Mesendoderm (in vitro differentiated cells): ENCODE results near the gene TXNDC8.

Experiments used
- DNase-seq: peaks from one replicate; pipeline ENCODE4 v3.0.0; 2013
- H2AK5ac ChIP-seq: 2 replicates; pipeline ENCODE4 v1.6.1; 2013; ENCODE audit warnings: low read length, inconsistent platforms
- H2BK120ac ChIP-seq: 2 replicates; pipeline ENCODE4 v1.6.1; 2013; ENCODE audit warnings: low read depth, mild to moderate bottlenecking, low read length, moderate library complexity, mixed read lengths
- H2BK15ac ChIP-seq: replicated peaks from 2 replicates; pipeline ENCODE4 v1.6.1; 2013; ENCODE audit warnings: low read depth, mild to moderate bottlenecking, moderate library complexity
- H2BK5ac ChIP-seq: 2 replicates; pipeline ENCODE4 v1.6.1; 2013; ENCODE audit warnings: low read length, inconsistent platforms
- H3K18ac ChIP-seq: 2 replicates; pipeline ENCODE4 v1.6.1; 2013; ENCODE audit warnings: mild to moderate bottlenecking, low read length, mixed read lengths
- H3K23ac ChIP-seq: one replicate; pipeline ENCODE4 v1.6.1; 2013; ENCODE audit warnings: low read length
- H3K27ac ChIP-seq: 2 replicates; pipeline ENCODE4 v1.5.1; 2013; ENCODE audit warnings: low read depth, mild to moderate bottlenecking, inconsistent platforms, low read length, moderate library complexity
- H3K27me3 ChIP-seq: 2 replicates; pipeline ENCODE4 v1.6.1; 2013; ENCODE audit warnings: low read length, control low read depth, mild to moderate bottlenecking, inconsistent platforms; ENCODE audit not compliant: insufficient read depth, poor library complexity
- H3K36me3 ChIP-seq: 2 replicates; pipeline ENCODE4 v1.6.1; 2013; ENCODE audit warnings: low read length, inconsistent platforms; ENCODE audit not compliant: control insufficient read depth, insufficient read depth
- H3K4ac ChIP-seq: one replicate; pipeline ENCODE4 v1.6.1; 2013; ENCODE audit warnings: low read depth, mild to moderate bottlenecking, low read length, moderate library complexity
- H3K4me1 ChIP-seq: 2 replicates; pipeline ENCODE4 v1.6.1; 2013; ENCODE audit warnings: low read depth, low read length, inconsistent platforms; ENCODE audit not compliant: control insufficient read depth
- H3K4me2 ChIP-seq: 2 replicates; pipeline ENCODE4 v1.6.1; 2013; ENCODE audit warnings: low read length
- H3K4me3 ChIP-seq: 2 replicates; pipeline ENCODE4 v1.5.1; 2013; ENCODE audit warnings: mild to moderate bottlenecking, low read length
- H3K56ac ChIP-seq: one replicate; pipeline ENCODE4 v1.6.1; 2013; ENCODE audit warnings: low read length
- H3K79me1 ChIP-seq: 2 replicates; pipeline ENCODE4 v1.6.1; 2013; ENCODE audit warnings: low read length, inconsistent platforms
- H3K79me2 ChIP-seq: 2 replicates; pipeline ENCODE4 v1.6.1; 2013; ENCODE audit warnings: mild to moderate bottlenecking, low read length; ENCODE audit not compliant: control insufficient read depth, insufficient read depth
- H3K9ac ChIP-seq: 2 replicates; pipeline ENCODE4 v1.6.1; 2013; ENCODE audit warnings: low read length, inconsistent platforms
- H4K5ac ChIP-seq: one replicate; pipeline ENCODE4 v1.6.1; 2013; ENCODE audit warnings: low read length
- H4K8ac ChIP-seq: one replicate; pipeline ENCODE4 v1.6.1; 2013; ENCODE audit warnings: low read depth, mild to moderate bottlenecking, control low read depth, low read length, moderate library complexity
- WGBS: extraction: QIAGEN DNeasy Blood & Tissue Kit; methylation state at CpG from one replicate; pipeline ENCODE4 v1.1.7; 2013; ENCODE audit warnings: low lambda C conversion rate, missing lambda C conversion rate; ENCODE audit not compliant: insufficient coverage; ENCODE audit errors: extremely low coverage; 5-methylcytosine and 5-hydroxymethylcytosine counted together

Gene TXNDC8

GRCh38 chr9:110323818-110324217 is 13.8 kb downstream of the TXNDC8 start:
- Histone ChIP-seq H3K56ac (no peak overlapping the region), H3K4me2 (no peak overlapping the region), H3K36me3 (no peaks in the 10 kb centered on the region), H2BK5ac (no peak overlapping the region), H3K4ac (no peak overlapping the region), H3K79me2 (no peaks in the 10 kb centered on the region), H3K27me3 (no peaks in the 10 kb centered on the region), H3K18ac (no peak overlapping the region), H2BK120ac (no peak overlapping the region), H4K5ac (no peak overlapping the region), H3K4me3 (no peak overlapping the region), H3K9ac (no peak overlapping the region), H3K4me1 (no peaks in the 10 kb centered on the region), H3K27ac (no peak overlapping the region), H2BK15ac (no peak overlapping the region), H2AK5ac (no peak overlapping the region), H3K79me1 (no peaks in the 10 kb centered on the region), H4K8ac (no peak overlapping the region), H3K23ac (no peak overlapping the region)
- DNase-seq = no peak

DNA sequence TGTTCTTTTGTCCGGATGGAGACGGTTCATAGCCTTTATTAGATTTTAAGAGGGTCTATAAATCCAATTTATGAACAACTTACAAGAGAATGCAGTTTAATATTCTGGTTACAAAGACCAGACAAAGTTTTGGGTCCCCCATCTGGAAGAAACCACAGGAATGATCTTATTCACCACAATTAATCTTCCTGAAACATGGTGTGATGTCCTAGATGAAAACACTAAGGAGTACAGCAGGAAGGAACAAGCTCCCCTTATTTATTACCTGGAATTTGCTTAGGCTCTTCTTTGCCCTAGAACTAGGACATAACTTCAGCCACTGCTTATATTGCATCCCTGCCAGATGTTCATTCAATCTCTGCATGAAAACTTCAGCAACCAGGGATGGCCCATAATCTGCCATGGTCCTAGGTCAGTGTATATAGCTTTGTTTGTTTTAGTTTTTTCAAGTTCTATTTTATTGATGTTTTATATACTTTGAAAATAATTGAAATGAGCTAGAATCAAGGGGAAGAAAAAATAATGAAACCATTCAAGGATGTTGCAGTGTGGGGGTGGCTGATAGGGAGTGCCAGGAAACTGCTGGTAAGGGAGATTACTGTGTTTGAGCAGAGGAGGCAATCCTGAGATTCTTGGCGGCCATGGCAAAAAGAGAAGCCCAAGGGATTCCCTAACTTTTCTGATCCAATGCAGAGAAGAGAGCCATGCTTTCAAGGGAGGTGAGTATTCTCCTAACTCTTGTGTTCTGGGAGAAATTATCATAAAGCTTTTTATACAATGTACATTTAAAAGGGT is 16.8 kb downstream of the TXNDC8 start:
- Histone ChIP-seq H2BK120ac (no peak overlapping the region), H3K79me1 (no peaks in the 10 kb centered on the region), H3K18ac (no peak overlapping the region), H2AK5ac (no peak overlapping the region), H2BK5ac (no peak overlapping the region), H3K27ac (no peak overlapping the region), H3K4ac (no peak overlapping the region), H3K9ac (no peak overlapping the region), H4K5ac (no peak overlapping the region), H3K4me1 (no peaks in the 10 kb centered on the region), H4K8ac (no peak overlapping the region), H3K56ac (no peak overlapping the region), H3K36me3 (no peaks in the 10 kb centered on the region), H3K27me3 (no peaks in the 10 kb centered on the region), H3K79me2 (no peaks in the 10 kb centered on the region), H3K4me3 (no peak overlapping the region), H3K4me2 (no peak overlapping the region), H2BK15ac (no peak overlapping the region), H3K23ac (no peak overlapping the region)
- WGBS = no CpG with 5 or more reads among the region's 3 CpGs
- no peak for DNase-seq

- Histone ChIP-seq H3K79me1 (no peaks in the 10 kb centered on the region), H3K4me3 (no peak overlapping the region), H3K27me3 (no peaks in the 10 kb centered on the region), H3K18ac (no peak overlapping the region), H3K4me2 (no peak overlapping the region), H3K56ac (no peak overlapping the region), H4K5ac (no peak overlapping the region), H3K36me3 (no peaks in the 10 kb centered on the region), H4K8ac (no peak overlapping the region), H3K27ac (no peak overlapping the region), H3K79me2 (no peaks in the 10 kb centered on the region), H2BK5ac (no peak overlapping the region), H2BK120ac (no peak overlapping the region), H2BK15ac (no peak overlapping the region), H2AK5ac (no peak overlapping the region), H3K9ac (no peak overlapping the region), H3K4ac (no peak overlapping the region), H3K23ac (no peak overlapping the region), H3K4me1 (no peaks in the 10 kb centered on the region)
- DNase-seq = no peak
- no CpG with 5 or more reads among the region's 4 CpGs for WGBS
These were observed 17.7 kb downstream of the TXNDC8 start for GRCh38 chr9:110319781-110320492.

DNA sequence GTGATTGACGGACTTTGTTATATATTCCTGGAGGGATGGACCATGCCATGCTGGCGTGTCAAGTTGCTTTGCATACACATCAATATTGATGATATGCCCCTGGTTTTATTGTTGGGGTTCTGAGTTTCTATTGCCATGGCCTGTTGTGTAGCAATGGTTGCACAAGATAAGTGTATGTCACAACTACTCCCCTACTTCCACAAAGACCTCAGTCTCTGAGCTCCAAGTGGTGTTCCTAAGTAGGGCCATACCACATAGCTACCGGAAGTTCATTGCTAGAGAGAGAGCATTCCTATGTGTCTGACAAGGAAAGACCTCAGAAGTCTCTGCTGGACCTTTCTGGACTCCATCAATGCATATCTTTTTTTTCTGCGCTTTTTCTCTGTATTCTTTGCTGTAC is 19.8 kb downstream of the TXNDC8 start:
- Histone ChIP-seq H4K8ac (no peak overlapping the region), H3K4ac (no peak overlapping the region), H2BK5ac (no peak overlapping the region), H3K36me3 (no peaks in the 10 kb centered on the region), H3K4me3 (no peak overlapping the region), H2AK5ac (no peak overlapping the region), H2BK120ac (no peak overlapping the region), H2BK15ac (no peak overlapping the region), H3K4me2 (no peak overlapping the region), H3K79me1 (no peaks in the 10 kb centered on the region), H3K18ac (no peak overlapping the region), H3K9ac (no peak overlapping the region), H3K23ac (no peak overlapping the region), H3K79me2 (no peaks in the 10 kb centered on the region), H3K56ac (no peak overlapping the region), H3K27me3 (no peaks in the 10 kb centered on the region), H4K5ac (no peak overlapping the region), H3K4me1 (no peaks in the 10 kb centered on the region), H3K27ac (no peak overlapping the region)
- no peak for DNase-seq
- no CpG with 5 or more reads among the region's 4 CpGs for WGBS

DNA sequence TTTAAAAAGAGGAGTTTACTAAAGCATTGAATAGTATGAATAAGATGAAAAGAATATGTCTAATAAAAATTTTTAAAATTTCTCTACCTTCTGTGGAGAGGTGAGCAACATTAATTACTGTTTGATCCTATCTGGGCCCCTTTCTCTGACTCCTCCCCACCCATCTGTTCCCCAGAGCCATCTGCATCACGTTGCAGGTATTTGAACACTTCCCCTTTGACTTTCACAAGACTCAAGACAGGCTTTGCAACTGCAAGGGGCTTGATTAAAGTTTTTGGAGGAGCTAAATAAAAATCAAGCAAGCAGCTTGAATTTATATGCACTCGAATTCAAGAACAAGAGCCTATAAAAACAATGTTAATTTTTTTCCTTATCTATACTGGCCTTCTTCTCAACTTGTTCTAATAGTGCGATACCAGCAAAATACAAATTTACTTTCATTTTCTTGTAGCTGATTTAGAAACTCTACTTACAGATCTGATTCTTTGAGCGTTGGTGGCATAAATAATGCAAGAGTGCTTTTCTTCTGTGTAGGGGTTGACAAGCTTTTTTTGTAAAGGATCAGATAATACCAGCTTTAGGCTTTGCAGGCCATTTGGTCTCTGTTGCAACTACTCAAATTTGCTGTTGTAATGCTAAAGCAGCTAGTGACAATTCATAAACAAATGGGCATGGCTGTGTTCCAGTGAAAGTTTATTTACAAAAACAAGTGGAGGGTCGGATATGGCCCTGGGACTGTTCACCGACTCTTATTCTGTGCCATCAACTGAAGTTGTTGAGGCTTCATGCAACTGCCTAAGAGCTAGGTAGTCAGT is 21.2 kb downstream of the TXNDC8 start:
- H3K4me3 ChIP-seq = no peak overlapping the region
- no peak overlapping the region for H4K8ac ChIP-seq
- no peaks in the 10 kb centered on the region for H3K79me1 ChIP-seq
- no peaks in the 10 kb centered on the region for H3K4me1 ChIP-seq
- WGBS = no CpG with 5 or more reads among the region's 6 CpGs
- H2BK15ac ChIP-seq = no peak overlapping the region
- no peaks in the 10 kb centered on the region for H3K79me2 ChIP-seq
- no peak for DNase-seq
- no peak overlapping the region for H3K27ac ChIP-seq
- H3K56ac ChIP-seq = no peak overlapping the region
- no peak overlapping the region for H4K5ac ChIP-seq
- H2AK5ac ChIP-seq = no peak overlapping the region
- H2BK120ac ChIP-seq = no peak overlapping the region
- no peak overlapping the region for H2BK5ac ChIP-seq
- no peaks in the 10 kb centered on the region for H3K27me3 ChIP-seq
- H3K4me2 ChIP-seq = no peak overlapping the region
- no peak overlapping the region for H3K9ac ChIP-seq
- H3K4ac ChIP-seq = no peak overlapping the region
- H3K36me3 ChIP-seq = no peaks in the 10 kb centered on the region
- H3K23ac ChIP-seq = no peak overlapping the region
- H3K18ac ChIP-seq = no peak overlapping the region
